Cardiac muscle cell (in vitro differentiated cells and primary cell): ENCODE results near the gene GRIA1. TPM values are rescaled to one million over a fixed set of nuclear protein-coding genes. Genes with fewer than 3 reads are reported as not detected.

Source experiments
- DNase-seq, 2 donors: peaks; one replicate each; pipeline versions ENCODE4 v3.0.0 to v3.0.0-alpha.2; 2010 to 2017; ENCODE audit warnings: low read depth in 1 of 2, low spot score in 1 of 2
- H3K27ac ChIP-seq: fragments of 200-600 bp; sonication (generic); 2 replicates; pipeline ENCODE4 v1.5.1; 2016
- H3K27me3 ChIP-seq: fragments of 200-600 bp; sonication (generic); 2 replicates; pipeline ENCODE4 v1.6.0; 2016; ENCODE audit warnings: control low read depth
- H3K36me3 ChIP-seq: fragments of 200-600 bp; sonication (generic); 2 replicates; pipeline ENCODE4 v1.5.1; 2016; ENCODE audit warnings: control low read depth
- H3K4me1 ChIP-seq: fragments of 200-600 bp; sonication (generic); 2 replicates; pipeline ENCODE4 v1.8.1; 2017; ENCODE audit warnings: low read depth, mild to moderate bottlenecking, mixed run types
- H3K4me3 ChIP-seq: fragments of 200-600 bp; sonication (generic); 2 replicates; pipeline ENCODE4 v1.5.1; 2016; ENCODE audit warnings: mild to moderate bottlenecking
- H3K9me3 ChIP-seq: fragments of 200-600 bp; sonication (generic); 2 replicates; pipeline ENCODE4 v1.5.1; 2017; ENCODE audit warnings: low read depth, mild to moderate bottlenecking, control low read depth
- CTCF ChIP-seq: IDR thresholded peaks from 2 replicates; pipeline ENCODE4 v1.5.1; 2012; ENCODE audit warnings: low read depth, mild to moderate bottlenecking, low read length
- polyA plus RNA-seq: library from polyadenylated mRNA; unstranded; fragments of >200 nt; fragmentation: Nextera tagmentation; extraction: Ambion mirVana; gene quantifications from 2 replicates; pipeline ENCODE4 v1.2.1, GENCODE V29; 2016
- total RNA-seq: library from RNA; depleted of rRNA; stranded (reverse); fragments of >200 nt; gene quantifications from 2 replicates; pipeline ENCODE4 v1.2.3, GENCODE V29; 2016

The GRIA1 gene
- total and polyA plus RNA-seq, 2 experiments from 2014 or later: 1.6 to 2.3 TPM

GRCh38 chr5:153584960-153585359 is 94.5 kb downstream of the GRIA1 start:
- Histone ChIP-seq H3K9me3 (no peaks in the 10 kb centered on the region), H3K4me1 (no peaks in the 10 kb centered on the region), H3K27ac (no peak overlapping the region), H3K36me3 (no peaks in the 10 kb centered on the region), H3K27me3 (no peaks in the 10 kb centered on the region), H3K4me3 (no peak overlapping the region)
- no peak for DNase-seq
- no peak for TF ChIP-seq CTCF

GRCh38 chr5:153585622-153586277 is 95.3 kb downstream of the GRIA1 start:
- Histone ChIP-seq H3K27me3 (no peaks in the 10 kb centered on the region), H3K9me3 (no peaks in the 10 kb centered on the region), H3K27ac (no peak overlapping the region)

GRCh38 chr5:153592081-153592480 is 101.6 kb downstream of the GRIA1 start:
- TF ChIP-seq CTCF: no peak
- no peaks in the 10 kb centered on the region for H3K4me1 ChIP-seq
- no peak overlapping the region for H3K4me3 ChIP-seq
- no peak overlapping the region for H3K27ac ChIP-seq
- no peaks in the 10 kb centered on the region for H3K27me3 ChIP-seq
- no peaks in the 10 kb centered on the region for H3K9me3 ChIP-seq
- DNase-seq: no peak
- H3K36me3 ChIP-seq: no peaks in the 10 kb centered on the region

More at GRCh38 chr5:153585622-153586277, 95.3 kb downstream of the GRIA1 start:
- H3K4me1 ChIP-seq: no peaks in the 10 kb centered on the region
- no peaks in the 10 kb centered on the region for H3K36me3 ChIP-seq
- no peak for TF ChIP-seq CTCF
- DNase-seq: no peak
- H3K4me3 ChIP-seq: no peak overlapping the region

GRCh38 chr5:153594785-153595184 is 104.3 kb downstream of the GRIA1 start:
- DNase-seq: no peak
- Histone ChIP-seq H3K27me3 (no peaks in the 10 kb centered on the region), H3K9me3 (no peaks in the 10 kb centered on the region), H3K4me1 (no peaks in the 10 kb centered on the region), H3K36me3 (no peaks in the 10 kb centered on the region), H3K4me3 (no peak overlapping the region), H3K27ac (no peak overlapping the region)
- TF ChIP-seq CTCF: no peak

- Histone ChIP-seq H3K4me3 (no peak overlapping the region), H3K9me3 (no peaks in the 10 kb centered on the region), H3K36me3 (no peaks in the 10 kb centered on the region), H3K27ac (no peak overlapping the region), H3K4me1 (no peaks in the 10 kb centered on the region), H3K27me3 (no peaks in the 10 kb centered on the region)
- TF ChIP-seq CTCF: no peak
- DNase-seq: no peak
These were observed 107.6 kb downstream of the GRIA1 start for GRCh38 chr5:153598099-153598498.
